A172 (cell line): ENCODE measurements around the gene OXGR1. TPM values are rescaled to one million over a fixed set of nuclear protein-coding genes. Genes with fewer than 3 reads are reported as not detected.

Experiments
- DNase-seq: peaks from one replicate; pipeline ENCODE4 v3.0.0-alpha.2; 2015; ENCODE audit warnings: low spot score
- total RNA-seq: library from RNA; depleted of rRNA; stranded (reverse); fragments of >200 nt; shearing (Covaris generic); gene quantifications from 2 replicates; pipeline ENCODE4 v1.2.3, GENCODE V29; 2014; rRNA removed

Gene OXGR1
- total RNA-seq, 1 experiment from 2014 or later, result not detected

DNA sequence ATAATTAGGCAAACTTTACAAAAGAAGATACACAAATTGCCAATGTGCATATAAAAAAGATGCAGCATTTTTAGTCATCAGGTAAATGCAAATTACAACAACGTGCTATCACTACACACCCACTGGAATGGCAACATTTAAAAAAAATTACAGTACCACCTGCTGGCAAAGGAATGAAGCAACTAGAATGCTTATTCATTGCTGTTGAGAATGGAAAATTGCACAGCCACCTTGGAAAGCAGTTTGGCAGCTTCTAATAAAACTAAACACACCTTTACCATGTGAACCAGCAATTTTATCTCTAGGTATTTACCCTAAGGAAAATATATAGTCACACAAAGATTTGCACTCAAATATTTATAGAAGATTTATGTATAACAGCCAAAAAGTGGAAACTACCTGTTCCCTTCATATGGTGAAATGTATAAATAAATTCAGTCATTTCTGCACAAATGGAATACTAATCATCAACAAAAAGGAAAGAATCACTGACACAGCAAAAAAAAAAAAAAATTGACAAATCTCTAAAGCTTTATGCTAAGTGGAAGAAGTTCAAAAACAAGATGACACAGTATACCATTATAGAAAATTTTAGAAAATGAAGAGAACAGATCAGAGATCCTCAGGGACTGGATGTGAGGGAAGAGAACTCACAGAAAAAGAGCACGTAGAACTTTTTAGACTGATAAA lies 30.3 kb downstream of the OXGR1 start:
- peak; percentile 18 for DNase-seq

GRCh38 chr13:96960379-96960778 lies 33.9 kb downstream of the OXGR1 start:
- no peak for DNase-seq

DNA sequence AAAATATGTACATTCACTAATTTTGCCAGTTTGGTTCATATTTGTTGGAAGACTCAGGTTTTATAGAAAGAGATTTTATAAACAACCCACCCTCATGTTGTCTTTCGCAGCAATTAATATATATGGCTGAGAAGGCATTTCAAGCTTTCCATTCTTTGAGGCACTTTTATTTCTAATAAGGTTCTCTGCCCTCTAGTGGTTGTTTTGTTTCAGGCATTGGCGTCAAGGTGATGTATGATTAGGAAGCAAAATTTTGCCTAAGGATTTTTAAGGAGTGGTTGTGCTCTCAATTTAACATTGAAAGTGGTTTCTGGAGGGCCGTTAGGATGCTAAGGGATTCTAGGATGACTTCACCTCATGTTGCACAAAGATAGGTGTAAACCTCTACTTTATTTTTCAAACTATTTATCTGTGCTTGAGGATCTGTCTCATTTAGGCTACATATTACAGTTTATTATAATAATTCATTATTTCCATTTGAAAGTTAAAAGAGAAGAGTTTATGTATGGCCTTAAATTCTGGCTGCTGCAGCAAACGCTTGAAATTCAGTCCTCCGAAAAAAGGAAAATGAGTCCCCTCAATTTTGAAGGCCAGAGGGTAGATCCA lies 35.9 kb downstream of the OXGR1 start:
- peak; percentile 32 for DNase-seq

DNA sequence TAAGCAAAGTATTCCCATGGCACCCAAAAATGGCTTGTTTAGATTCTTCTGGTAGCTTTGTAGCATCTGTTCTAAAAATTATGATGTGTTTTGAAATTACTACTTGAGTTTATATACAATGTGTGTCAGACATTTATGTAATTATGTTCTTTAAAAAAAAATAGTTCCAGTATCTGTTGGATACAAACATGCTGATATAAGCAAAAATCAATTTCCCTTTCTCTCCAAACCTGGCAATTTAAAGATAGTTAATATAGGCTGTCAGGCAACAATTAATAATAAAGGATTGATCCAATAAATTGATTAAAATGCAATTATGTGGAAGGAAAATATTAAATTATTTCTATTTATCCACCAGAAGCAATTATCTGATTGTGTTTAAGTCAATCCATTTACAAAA lies 41.7 kb downstream of the OXGR1 start:
- DNase-seq, result no peak

DNA sequence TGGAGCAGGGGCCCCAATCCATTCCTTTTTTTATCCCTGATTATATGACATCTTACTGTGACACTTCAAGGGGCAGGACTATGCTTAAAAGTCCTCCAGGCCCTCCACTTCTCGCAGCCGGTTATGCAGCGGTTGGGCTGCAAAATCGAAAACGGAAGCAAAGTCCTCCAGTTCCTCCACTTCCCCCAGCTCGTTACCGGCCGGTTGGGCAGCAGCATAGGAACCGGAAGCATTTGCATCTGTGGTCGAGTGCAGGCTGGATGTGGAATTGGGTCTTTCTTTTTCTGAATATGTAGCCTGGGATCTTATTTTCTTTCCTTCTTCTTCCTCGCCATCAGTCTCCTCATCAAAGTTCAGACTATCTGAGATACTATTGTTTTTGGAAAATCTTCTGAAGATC lies 46.1 kb downstream of the OXGR1 start:
- no peak for DNase-seq

- DNase-seq, result no peak
Observed at GRCh38 chr13:96947343-96947910, 46.8 kb downstream of the OXGR1 start.

DNA sequence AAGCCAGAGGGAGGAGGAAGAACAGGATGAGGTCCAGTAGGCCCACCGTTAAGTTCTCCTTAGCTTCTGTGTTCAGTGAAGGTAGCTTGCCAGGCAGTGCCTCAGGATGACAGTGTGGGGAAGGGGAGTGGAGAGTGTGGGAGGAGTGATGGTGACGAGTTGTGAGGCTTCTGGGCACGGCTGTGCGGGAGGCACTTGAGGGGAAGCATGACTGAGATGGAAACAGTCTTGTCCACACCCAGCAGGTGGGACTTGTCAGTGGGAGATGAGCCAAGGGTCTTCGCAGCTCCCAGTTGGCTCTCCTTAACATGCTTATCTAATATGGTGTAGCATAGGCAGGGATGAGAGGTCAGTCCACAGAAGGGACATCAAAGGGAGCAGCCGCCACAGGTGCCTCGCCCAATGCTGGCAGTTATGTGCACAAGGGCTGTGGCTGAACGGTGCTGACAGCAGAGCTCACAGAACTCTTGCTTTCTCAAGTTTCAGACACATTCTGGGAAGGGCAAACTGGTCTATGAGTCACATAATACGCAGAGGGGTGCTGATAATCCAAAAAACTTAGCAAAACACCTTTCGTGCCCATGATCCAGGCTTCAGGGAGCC lies 47.5 kb downstream of the OXGR1 start:
- DNase-seq, result no peak

DNA sequence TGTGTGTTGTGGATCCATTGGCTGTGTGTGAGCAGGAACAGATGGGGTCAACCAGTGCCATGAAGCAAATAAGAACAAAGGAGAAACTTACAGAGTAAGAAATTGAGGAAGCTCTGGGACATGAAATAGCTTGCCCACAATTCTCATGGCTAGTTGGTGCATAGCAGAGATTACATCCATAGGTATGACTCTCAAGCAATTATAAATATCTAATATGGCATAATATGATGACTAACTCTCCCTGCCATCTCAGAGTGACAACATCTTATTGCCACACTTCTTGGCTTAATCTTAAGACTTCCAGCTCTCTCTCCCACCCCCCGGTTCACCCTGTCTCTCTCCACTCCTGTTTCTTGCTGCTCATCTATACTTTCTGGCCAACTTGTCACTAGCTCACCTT lies 53.3 kb downstream of the OXGR1 start:
- DNase-seq, result no peak

DNA sequence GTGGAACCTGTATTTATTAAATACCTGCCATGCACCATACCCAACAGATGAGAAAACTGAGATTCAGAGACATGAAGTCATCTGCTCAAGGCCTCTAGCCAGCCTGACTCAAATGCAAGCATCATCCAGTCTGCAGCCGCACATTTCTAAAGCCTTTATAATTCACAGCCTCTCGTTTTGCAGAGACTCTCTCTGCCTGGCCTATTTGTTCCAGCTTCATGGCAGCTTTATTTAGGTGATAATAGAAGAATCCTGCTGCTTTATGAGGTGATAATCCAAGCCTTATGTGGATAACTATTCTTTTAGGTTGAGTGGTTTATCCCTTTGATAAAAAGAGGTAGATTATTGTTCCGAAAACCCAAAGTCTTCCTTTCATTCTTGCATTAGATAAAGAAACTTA lies 58.4 kb downstream of the OXGR1 start:
- DNase-seq, result no peak

Other genes with a start within 250 kb of the OXGR1 start
- gene MBNL2, start 227.9 kb upstream of the OXGR1 start, total RNA-seq, result 176 and 204 TPM in 2 replicates